A549 treated with RU486 at 1 μM for 4 hours (cell line): ENCODE measurements around the gene SYT5. TPM values are rescaled to one million over a fixed set of nuclear protein-coding genes. Genes with fewer than 3 reads are reported as not detected.

ENCODE experiments used
- total RNA-seq: library from RNA; stranded (reverse); fragments of 200-300 nt; extraction: Qiagen RNA extraction; gene quantifications from 5 replicates; pipeline ENCODE4 v1.2.3, GENCODE V29; 2022; ENCODE audit warnings: low read depth

SYT5 gene
- total RNA-seq = 3.3 to 7.7 TPM (median 4.1 TPM) in 5 replicates

DNA sequence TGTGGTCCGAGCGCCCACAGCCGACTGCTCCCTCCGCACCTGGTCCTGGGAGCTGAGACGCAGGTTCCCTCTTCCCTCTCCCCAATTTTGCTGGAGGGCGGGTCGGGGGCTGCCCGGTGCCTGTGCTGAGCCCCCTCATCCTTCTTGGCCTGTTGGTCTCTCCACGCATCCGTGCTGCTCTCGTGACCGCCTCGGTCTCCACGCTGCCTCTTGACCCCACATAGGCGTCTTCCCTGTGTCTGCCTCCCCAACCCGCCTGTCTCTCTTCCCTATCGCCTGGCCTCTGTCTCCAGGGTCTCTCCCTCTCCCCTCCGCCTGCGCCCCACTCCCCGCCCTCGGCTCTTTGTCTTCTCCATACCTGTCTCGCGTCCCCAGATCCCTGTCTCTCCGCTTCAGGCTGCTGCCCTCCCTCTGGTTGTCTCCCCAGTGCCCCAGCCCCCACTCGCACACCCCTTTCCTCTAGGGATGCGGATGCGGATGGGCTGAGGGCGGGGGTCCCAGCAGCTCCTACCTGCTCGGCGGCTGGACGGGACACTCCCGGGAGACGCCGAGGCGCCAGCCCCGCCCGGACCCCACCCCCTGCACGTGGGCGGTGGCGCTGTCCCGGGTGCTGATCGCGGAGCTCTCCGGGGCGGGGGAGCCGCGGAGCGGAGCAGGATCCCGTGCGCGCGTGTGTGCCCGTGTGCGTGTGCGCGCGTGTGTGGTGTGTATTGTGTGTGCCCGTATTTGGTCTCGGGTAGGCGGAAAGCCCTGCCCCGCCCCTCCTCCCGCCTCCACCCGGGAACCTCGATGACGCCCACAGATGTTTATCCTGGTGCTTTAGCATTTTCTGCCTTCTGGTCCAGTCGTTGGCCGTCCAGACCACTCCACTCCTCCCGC is at the start of gene SYT5:
TSS of gene SYT5 (minus strand) at position 684 of the 879 bp plus-strand sequence. CDS start 1,248 bp downstream, outside the sequence.

DNA sequence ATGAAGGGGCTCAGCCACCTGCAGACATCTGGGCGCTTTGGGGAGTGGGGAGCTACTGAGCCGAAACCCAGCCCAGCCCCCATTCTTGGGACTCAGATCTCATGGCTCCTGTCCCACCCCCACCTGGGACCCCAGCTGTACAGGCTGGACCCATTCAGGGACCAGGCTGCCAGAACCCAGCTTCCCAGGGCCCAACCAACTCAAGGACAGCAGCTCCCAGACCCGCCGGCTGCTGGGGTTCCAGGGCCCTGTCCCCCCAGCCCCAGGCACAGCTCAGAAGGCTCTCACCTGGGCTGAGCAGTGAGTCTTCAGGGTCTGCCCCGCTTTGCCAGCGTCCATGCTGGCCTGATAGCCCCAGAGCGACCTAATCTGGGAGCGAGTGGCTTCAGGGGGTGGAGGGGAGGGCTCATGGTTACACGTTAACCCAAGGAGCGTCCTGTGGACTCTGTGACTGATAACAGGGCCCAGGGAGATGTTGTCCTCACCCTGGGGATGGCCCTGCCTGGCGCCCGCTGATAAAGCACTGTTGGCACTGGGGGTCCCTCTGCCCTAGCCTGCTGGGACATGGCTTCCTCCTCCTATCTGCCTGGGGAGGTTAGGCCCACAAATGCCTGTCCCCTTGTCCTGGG is 48.4 kb upstream of the SYT5 start, which contains the start of gene TMEM86B:
TSS of gene TMEM86B (minus strand) at position 361 of the 629 bp plus-strand sequence. CDS start at position 339, 22 bp downstream.

DNA sequence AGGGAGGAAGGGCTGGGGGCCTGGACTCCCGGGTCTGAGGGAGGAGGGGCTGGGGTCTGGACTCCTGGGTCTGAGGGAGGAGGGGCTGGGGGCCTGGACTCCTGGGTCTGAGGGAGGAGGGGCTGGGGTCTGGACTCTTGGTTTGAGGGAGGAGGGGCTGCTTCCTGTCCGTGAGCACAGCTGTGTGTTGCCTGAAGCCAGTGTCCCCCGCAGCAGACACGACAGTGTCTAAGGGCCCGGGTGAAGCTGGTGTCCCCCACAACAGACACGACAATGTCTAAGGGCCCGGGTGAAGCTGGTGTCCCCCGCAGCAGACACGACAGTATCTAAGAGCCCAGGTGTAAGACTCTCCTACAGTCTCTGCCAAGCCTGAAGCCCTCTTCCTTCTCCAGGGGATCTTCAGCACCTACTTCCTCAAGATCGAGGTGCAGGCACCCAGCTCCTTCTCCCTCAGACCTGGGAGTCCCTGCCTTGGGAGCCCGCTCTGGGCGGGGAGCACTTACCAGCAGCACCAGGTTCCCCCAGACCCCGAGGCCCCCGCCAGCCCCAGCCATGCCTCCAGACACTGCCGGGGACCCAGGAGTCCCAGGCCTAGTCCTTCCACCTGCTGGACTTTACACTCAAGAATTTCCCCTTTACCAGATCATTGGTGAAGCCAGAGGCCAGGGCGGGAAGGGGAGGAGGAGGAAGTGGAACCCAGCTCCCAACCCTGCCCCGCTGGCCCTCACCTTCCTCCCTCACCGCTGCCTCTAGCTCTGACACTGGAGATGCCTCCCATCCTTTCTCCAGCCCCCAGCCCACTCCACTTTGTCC is 29.0 kb upstream of the SYT5 start, which contains the start of gene PTPRH:
TSS of gene PTPRH (minus strand) at position 622 of the 813 bp plus-strand sequence. CDS start at position 554, 68 bp downstream.

DNA sequence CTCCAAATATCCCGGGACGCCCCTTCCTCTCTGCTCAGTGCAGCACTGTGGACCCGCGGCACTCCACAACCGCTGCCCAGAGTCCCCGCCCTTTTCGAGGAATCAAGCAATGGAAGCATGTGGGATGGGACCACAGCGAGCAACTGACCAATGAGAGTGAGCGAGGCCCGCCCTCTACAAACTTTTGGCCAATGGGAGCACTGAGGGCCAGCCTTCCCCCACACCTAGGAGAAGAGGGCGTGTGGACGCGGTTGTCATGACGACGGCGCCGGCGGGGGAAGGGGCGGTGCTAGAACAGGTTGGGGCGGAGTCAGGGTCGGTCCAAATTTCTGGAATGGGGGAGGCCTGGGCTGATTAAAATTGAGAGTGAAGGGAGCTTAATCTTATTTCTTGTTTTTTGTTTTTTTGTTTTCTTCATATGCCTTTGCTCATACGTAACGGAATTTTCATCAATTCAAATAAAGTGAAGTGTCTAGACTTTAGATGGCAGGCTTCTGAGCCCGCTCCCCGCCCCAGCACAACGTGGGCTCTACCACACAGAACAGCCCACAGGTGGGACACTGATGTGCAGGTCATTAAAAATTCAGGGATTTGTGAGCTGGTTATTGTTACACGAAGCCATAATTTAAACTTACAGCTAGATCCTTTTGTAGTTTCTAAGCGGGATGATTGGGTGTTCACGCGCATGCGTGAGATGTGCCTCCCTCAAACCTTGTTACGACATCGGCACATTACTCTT is 13.4 kb downstream of the SYT5 start, which contains the start of gene DNAAF3:
TSS of gene DNAAF3 (minus strand) at position 84 of the 739 bp plus-strand sequence. CDS start 200 bp downstream, outside the sequence.

DNA sequence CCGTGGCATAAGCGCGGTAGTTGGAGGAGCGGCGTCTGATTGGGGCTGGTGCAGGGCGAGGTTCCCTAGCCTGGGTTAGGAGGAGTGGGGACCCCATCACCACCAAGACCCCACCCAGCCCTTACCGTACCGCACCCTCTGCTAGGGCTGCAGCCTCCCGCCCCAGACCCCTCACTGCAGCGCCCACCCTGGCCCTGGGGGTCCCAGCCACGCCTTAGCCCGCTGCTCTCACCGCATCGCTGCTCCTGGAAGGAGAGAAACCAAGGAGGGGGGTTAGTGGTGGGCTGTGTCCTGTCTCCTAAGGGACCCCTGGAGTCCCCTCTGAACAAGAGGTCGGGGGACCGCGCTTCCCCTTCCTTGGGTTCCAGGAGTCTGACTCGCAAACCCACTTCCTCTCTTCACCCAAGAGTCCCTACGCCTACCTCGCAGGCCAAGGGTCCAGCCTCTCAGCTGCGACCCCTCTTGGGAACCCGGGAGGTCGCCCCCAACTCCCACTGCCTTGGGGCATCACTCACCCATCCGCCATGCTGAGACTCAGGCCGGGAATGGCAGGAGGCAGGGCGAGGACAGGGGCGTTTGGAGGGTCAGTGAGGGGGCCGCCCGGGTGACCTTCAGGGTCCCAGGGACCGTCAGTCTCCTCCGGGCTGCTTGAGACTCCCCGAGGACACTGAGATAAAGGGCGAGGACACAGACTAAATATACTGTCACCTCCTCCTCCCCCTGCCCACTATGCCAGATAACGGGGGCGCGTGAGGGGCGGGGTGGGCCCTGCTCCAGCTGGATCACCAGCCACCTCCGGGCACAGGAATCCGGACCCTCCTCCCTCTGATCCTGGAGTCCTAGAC is 22.8 kb downstream of the SYT5 start, which contains the start of gene TNNI3:
TSS of gene TNNI3 (minus strand) at position 669 of the 845 bp plus-strand sequence. CDS start at position 526, 143 bp downstream.

DNA sequence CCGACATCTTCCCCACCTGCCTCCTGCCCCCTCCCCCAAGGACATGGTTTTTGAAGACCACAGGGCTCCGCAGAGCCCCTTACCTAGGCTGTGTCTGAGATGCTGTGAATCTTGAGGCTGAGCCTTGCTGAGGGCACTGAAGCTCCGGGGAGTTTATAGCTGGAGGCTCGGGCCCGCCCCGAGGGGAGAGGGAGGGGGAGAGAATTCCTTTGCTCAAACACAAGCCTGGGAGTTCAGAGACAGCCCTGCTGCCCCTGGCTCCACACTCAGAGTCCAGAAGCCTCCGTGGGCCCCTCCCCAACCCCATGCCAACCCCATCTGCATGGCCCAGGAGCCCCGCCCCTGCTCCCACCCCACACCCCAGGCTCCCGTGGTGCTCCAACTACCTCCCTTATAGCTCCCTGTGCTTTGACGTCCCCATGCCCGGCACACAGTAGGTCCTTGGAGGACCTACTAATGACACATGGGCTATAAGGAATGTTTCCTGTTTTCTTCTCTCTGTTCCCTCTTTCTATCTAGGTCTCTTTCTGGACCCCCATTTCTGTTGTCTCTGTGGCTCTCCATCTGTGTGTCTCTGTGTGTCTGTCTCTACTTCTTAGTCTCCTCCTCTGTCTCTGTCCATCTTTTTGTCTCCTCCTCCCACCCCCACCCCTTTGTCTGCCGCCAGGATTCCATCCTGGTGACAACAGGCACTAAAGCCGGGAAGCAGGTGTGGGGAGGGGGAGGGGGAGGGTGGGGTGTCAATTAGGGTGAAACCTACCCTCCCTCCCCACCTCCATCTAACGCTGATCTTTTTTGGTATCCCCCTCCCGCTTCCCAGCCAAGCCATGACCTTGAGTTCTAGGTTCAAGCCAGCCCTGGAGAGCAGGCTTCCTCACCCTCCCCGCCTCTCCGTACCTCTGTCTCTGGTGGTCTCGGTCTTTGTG is 30.7 kb downstream of the SYT5 start, which contains the start of gene TNNT1:
TSS of gene TNNT1 (minus strand) at position 129 of the 926 bp plus-strand sequence. CDS start 2,049 bp downstream, outside the sequence.

Other genes starting within 250 kb of the SYT5 start
- gene NLRP7, start 232.8 kb downstream of the SYT5 start, total RNA-seq = not detected in 5 replicates
- 24.0 to 26.8 TPM (median 25.2 TPM) in 5 replicates for gene NLRP2, start 213.9 kb downstream of the SYT5 start, total RNA-seq
- 0.07 to 0.22 TPM (median 0.10 TPM) in 5 replicates for gene GP6, start 142.0 kb downstream of the SYT5 start, total RNA-seq
- 16.7 to 22.3 TPM (median 21.3 TPM) in 5 replicates for gene RDH13, start 117.1 kb downstream of the SYT5 start, total RNA-seq
- gene EPS8L1, start 104.4 kb downstream of the SYT5 start, total RNA-seq = 4.6 to 5.7 TPM (median 5.2 TPM) in 5 replicates
- 58.4 to 86.7 TPM (median 84.2 TPM) in 5 replicates for gene PPP1R12C, start 62.7 kb downstream of the SYT5 start, total RNA-seq
- 116 to 151 TPM (median 125 TPM) in 5 replicates for gene TNNT1, start 31.1 kb downstream of the SYT5 start, total RNA-seq
- gene TNNI3, start 22.6 kb downstream of the SYT5 start, total RNA-seq = 6.5 to 8.7 TPM (median 7.6 TPM) in 5 replicates
- gene DNAAF3, start 13.7 kb downstream of the SYT5 start, total RNA-seq = 5.2 to 8.6 TPM (median 7.0 TPM) in 5 replicates
- 3.7 to 5.2 TPM (median 4.3 TPM) in 5 replicates for gene PTPRH, start 29.2 kb upstream of the SYT5 start, total RNA-seq
- 3.3 to 5.6 TPM (median 5.2 TPM) in 5 replicates for gene TMEM86B, start 48.5 kb upstream of the SYT5 start, total RNA-seq
- 90.1 to 134 TPM (median 119 TPM) in 5 replicates for gene PPP6R1, start 78.7 kb upstream of the SYT5 start, total RNA-seq
- 119 to 147 TPM (median 136 TPM) in 5 replicates for gene HSPBP1, start 99.8 kb upstream of the SYT5 start, total RNA-seq
- gene BRSK1, start 103.7 kb upstream of the SYT5 start, total RNA-seq = 2.8 to 5.2 TPM (median 3.7 TPM) in 5 replicates
- 0.13 TPM in 1 of 5 replicates, not detected in the others for gene TMEM150B, start 145.1 kb upstream of the SYT5 start, total RNA-seq
- gene KMT5C, start 159.6 kb upstream of the SYT5 start, total RNA-seq = 5.2 to 10.5 TPM (median 8.2 TPM) in 5 replicates
- gene COX6B2, start 174.4 kb upstream of the SYT5 start, total RNA-seq = 0.50 to 4.3 TPM (median 1.4 TPM) in 5 replicates
- 0.06 to 0.19 TPM (median 0.14 TPM) in 4 of 5 replicates, not detected in the other for gene GARIN5B, start 183.0 kb upstream of the SYT5 start, total RNA-seq
- 37.5 to 64.5 TPM (median 50.0 TPM) in 5 replicates for gene IL11, start 190.2 kb upstream of the SYT5 start, total RNA-seq
- 0.85 to 2.5 TPM (median 1.5 TPM) in 5 replicates for gene TMEM190, start 196.5 kb upstream of the SYT5 start, total RNA-seq
- 3.2 to 11.8 TPM (median 11.4 TPM) in 5 replicates for gene TMEM238, start 204.0 kb upstream of the SYT5 start, total RNA-seq
- 2,587 to 3,378 TPM (median 2,939 TPM) in 5 replicates for gene RPL28, start 205.6 kb upstream of the SYT5 start, total RNA-seq
- gene UBE2S, start 227.5 kb upstream of the SYT5 start, total RNA-seq = 361 to 580 TPM (median 509 TPM) in 5 replicates